H54 (cell line): ENCODE data around the gene SPTBN2.
"Not testable (repeated sequence)": the region's sequence is repeated elsewhere in the genome, so short reads cannot be mapped to it uniquely, and the experiment has no call there.

ENCODE experiments used
- DNase-seq: peaks from one replicate; pipeline ENCODE4 v3.0.0; 2011; ENCODE audit warnings: low spot score, mixed read lengths; ENCODE audit not compliant: insufficient read length
- FAIRE-seq: peaks from 3 replicates; lab custom pipeline; 2011; peaks lifted over from hg19 to GRCh38; lab: Jason Lieb, UNC
- POLR2A ChIP-seq: IDR thresholded peaks from 2 replicates; pipeline ENCODE4 v1.6.1; 2011; ENCODE audit warnings: low read depth, mild to moderate bottlenecking, low read length

The SPTBN2 gene

GRCh38 chr11:66734215-66734614, 5.2 kb upstream of the SPTBN2 start:
- no peak for DNase-seq
- no peak for FAIRE-seq

GRCh38 chr11:66729447-66729846, 431 bp upstream of the SPTBN2 start:
- TF ChIP-seq POLR2A = no peak
- DNase-seq (no peak), FAIRE-seq (no peak)

More at GRCh38 chr11:66734215-66734614, 5.2 kb upstream of the SPTBN2 start:
- TF ChIP-seq POLR2A = no peak

GRCh38 chr11:66728038-66728692, 851 bp downstream of the SPTBN2 start:
- TF ChIP-seq POLR2A = no peak
- DNase-seq (no peak), FAIRE-seq (no peak)

GRCh38 chr11:66727282-66728037, 1.6 kb downstream of the SPTBN2 start:
- TF ChIP-seq POLR2A = no peak
- DNase-seq (no peak), FAIRE-seq (no peak)

GRCh38 chr11:66725647-66726046, 3.4 kb downstream of the SPTBN2 start:
- FAIRE-seq (no peak), DNase-seq (no peak)
- TF ChIP-seq POLR2A = no peak

GRCh38 chr11:66725114-66725513, 3.9 kb downstream of the SPTBN2 start:
- FAIRE-seq = no peak
- DNase-seq = no peak
- TF ChIP-seq POLR2A = no peak

DNA sequence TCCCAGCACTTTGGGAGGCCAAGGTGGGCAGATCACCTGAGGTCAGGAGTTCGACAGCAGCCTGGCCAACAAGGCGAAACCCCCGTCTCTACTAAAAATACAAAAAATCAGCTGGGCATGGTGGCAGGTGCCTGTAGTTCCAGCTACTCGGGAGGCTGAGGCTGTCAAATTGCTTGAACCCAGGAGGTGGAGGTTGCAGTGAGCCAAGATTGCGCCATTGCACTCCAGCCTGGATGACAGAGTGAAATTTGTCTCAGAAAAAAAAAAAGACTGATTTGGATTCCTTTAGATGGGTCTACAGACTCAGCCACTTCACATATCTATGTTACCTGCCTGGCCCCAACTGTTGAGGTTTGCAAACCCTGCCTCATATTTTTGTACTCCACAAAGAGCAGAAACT, 4.8 kb downstream of the SPTBN2 start:
- DNase-seq, FAIRE-seq: not testable (repeated sequence)

DNA sequence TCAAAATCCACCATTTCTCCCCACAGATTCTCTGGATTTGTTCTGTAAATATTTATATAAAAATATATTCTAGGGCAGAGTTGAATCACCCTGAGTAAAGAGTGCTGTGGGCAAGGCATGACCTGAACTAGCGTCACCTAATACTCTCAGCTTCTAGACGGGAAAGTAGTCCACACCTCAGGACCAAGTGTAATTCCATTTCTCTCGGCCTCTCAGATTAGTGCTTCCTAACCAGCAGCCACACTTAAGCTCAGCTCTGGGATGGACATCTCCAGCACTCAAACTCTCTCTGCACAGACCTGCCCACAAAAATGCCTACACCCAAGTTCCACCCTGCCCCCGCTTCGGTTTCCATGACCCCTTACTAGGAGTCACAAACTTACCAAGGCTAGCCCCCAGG, 5.3 kb downstream of the SPTBN2 start:
- FAIRE-seq = no peak
- DNase-seq = no peak
- no peak for TF ChIP-seq POLR2A

DNA sequence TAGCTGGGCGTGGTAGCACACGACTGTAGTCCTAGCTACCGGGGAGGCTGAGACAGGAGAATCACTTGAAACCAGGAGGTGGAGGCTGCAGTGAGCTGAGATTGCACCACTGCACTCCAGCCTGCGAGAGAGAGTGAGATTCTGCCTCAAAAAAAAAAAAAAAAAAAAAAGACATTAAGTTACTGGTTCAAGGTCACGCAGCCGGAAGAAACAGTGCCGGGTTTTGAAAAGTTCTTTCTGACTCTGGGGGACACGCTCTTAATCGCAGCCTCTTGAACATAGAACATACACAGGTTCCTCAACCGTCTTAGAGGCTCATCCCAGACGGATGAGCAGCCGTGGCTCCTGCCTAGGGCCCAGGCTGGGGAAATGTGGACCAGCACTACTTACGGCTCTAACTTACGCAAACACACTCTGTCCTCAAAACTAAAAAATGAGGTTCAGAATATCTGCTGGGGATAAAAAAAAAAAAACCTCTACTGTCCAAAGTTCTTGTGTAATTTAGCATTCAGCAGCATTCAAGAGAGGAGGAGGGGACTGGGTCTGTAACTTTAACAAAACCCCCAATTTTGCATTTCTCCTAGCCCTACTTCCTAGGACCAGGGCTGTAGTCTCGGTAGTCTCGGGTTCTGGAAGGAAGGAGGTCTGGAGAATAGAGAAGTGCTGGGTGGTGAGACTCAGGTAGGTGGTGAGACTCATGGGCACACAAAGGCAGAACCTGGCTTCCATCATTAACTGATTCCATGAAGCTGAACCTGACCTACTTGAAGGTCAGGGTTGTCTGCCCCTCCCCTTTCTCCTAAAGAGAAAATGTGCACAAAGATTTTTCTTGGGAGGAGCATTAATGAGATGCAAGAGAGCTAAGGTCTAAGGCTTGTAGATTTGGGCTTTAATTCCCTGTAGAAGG, 6.0 kb downstream of the SPTBN2 start:
- FAIRE-seq (no peak), DNase-seq (no peak)
- no peak for TF ChIP-seq POLR2A

GRCh38 chr11:66721939-66722338, 7.1 kb downstream of the SPTBN2 start:
- no peak for FAIRE-seq
- TF ChIP-seq POLR2A = no peak
- no peak for DNase-seq

- DNase-seq = no peak
- no peak for TF ChIP-seq POLR2A
Measured at GRCh38 chr11:66720899-66721470, 8.0 kb downstream of the SPTBN2 start.

DNA sequence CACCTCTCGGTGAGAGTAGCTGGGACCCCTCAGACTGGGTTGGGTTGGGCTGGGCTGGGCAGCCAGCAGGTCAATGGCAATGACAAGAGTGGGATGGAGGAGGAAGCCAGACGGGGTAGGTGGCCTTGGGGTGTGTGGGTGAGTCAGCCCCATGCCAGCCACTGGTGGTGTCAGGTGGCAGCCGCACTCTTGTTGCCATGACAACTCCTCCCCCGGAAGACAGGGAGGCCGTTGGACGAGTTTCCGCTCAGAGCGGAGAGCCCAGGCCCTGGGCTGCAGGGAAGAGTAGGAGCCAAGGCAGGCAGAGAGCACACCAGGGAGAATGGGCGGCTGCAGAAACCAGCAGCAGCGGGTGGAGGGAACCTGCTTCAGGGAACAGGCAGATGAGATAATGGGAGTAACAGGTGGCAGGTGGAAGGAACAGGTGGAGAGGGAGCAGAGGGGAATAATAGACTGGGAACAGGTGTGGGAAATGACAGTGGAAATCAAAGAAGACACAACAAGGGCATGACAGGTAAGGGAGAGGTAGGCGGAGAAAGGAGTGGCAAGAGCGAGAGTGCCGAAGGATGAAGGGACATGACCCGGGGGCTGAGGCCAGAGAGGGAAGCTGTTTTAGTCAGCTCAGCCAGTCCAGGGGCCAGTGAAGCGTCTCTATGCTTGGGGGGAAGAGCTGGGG, 8.7 kb downstream of the SPTBN2 start:
- FAIRE-seq (peak; percentile 45), DNase-seq (peak; percentile 99)
- TF ChIP-seq POLR2A = peak; percentile 51; the same call in 1 of the 2 replicates

More at GRCh38 chr11:66720899-66721470, 8.0 kb downstream of the SPTBN2 start:
- no peak for FAIRE-seq
